GM21381 (cell line): ENCODE data around the gene CMTR1.

Source experiments
- ATAC-seq: cut with Tn5 transposase; IDR thresholded peaks from one replicate; pipeline ENCODE4 v1.9.1; 2021; ENCODE audit warnings: mild to moderate bottlenecking, moderate library complexity; ENCODE audit not compliant: unreplicated experiment

The CMTR1 gene

GRCh38 chr6:37507690-37508421 is 74.8 kb downstream of the CMTR1 start:
- no peak for ATAC-seq

GRCh38 chr6:37511201-37511600 is 78.2 kb downstream of the CMTR1 start:
- no peak for ATAC-seq

GRCh38 chr6:37511910-37512399 is 78.9 kb downstream of the CMTR1 start:
- no peak for ATAC-seq

- ATAC-seq: no peak
Observed at GRCh38 chr6:37512400-37513011, 79.5 kb downstream of the CMTR1 start.

GRCh38 chr6:37513155-37513554 is 80.1 kb downstream of the CMTR1 start:
- no peak for ATAC-seq

- no peak for ATAC-seq
Observed at GRCh38 chr6:37513576-37513975, 80.6 kb downstream of the CMTR1 start.

- no peak for ATAC-seq
Observed at GRCh38 chr6:37514321-37514771, 81.3 kb downstream of the CMTR1 start.

GRCh38 chr6:37514837-37515236 is 81.8 kb downstream of the CMTR1 start:
- ATAC-seq: no peak

- ATAC-seq: no peak
Observed at GRCh38 chr6:37515712-37516075, 82.7 kb downstream of the CMTR1 start.

GRCh38 chr6:37516076-37516919 is 83.3 kb downstream of the CMTR1 start:
- ATAC-seq: peak; percentile 62

- no peak for ATAC-seq
Observed at GRCh38 chr6:37516920-37517405, 83.9 kb downstream of the CMTR1 start.

GRCh38 chr6:37517411-37517812 is 84.4 kb downstream of the CMTR1 start:
- ATAC-seq: no peak

GRCh38 chr6:37518116-37518515 is 85.1 kb downstream of the CMTR1 start:
- no peak for ATAC-seq

GRCh38 chr6:37519461-37519860 is 86.4 kb downstream of the CMTR1 start:
- ATAC-seq: no peak

GRCh38 chr6:37520926-37521325 is 87.9 kb downstream of the CMTR1 start:
- no peak for ATAC-seq

- no peak for ATAC-seq
Observed at GRCh38 chr6:37521674-37522073, 88.7 kb downstream of the CMTR1 start.

GRCh38 chr6:37522836-37523235 is 89.8 kb downstream of the CMTR1 start:
- ATAC-seq: no peak

- no peak for ATAC-seq
Observed at GRCh38 chr6:37523412-37523811, 90.4 kb downstream of the CMTR1 start.

- no peak for ATAC-seq
Observed at GRCh38 chr6:37524025-37524969, 91.3 kb downstream of the CMTR1 start.

GRCh38 chr6:37524970-37525318 is 91.9 kb downstream of the CMTR1 start:
- no peak for ATAC-seq
